Tibial artery (tissue), 4 donors: ENCODE data around the gene ALDH6A1.

ENCODE experiments used
- DNase-seq, 2 donors: peaks; one replicate each; pipeline ENCODE4 v3.0.0-alpha.2; 2019
- H3K27ac ChIP-seq, 2 donors: fragments of 200-600 bp; sonication (generic) in 1 of 2; 1 replicate in 1 of 2; 2 replicates in 1 of 2; pipeline ENCODE4 v1.5.1; 2018 to 2019; ENCODE audit warnings: mild to moderate bottlenecking in 1 of 2
- H3K27me3 ChIP-seq, 2 donors: fragments of 200-600 bp; sonication (generic) in 1 of 2; one replicate each; pipeline versions ENCODE4 v1.5.1 to v1.6.0; 2016 to 2019
- H3K36me3 ChIP-seq, 3 donors: fragments of 200-600 bp; sonication (generic) in 2 of 3; one replicate each; pipeline ENCODE4 v1.5.1; 2016 to 2019; ENCODE audit warnings: mild to moderate bottlenecking in 2 of 3
- H3K4me1 ChIP-seq, 4 donors: fragments of 200-600 bp; sonication (generic) in 2 of 4; 1 replicate in 3 of 4; 2 replicates in 1 of 4; pipeline ENCODE4 v1.5.1; 2016 to 2019
- H3K4me3 ChIP-seq, 2 donors: fragments of 200-600 bp; sonication (generic) in 1 of 2; 1 replicate in 1 of 2; 2 replicates in 1 of 2; pipeline ENCODE4 v1.5.1; 2018 to 2019; ENCODE audit warnings: mild to moderate bottlenecking in 2 of 2
- H3K9me3 ChIP-seq, 3 donors: fragments of 200-600 bp; sonication (generic) in 1 of 3; one replicate each; pipeline ENCODE4 v1.5.1; 2016 to 2019
- CTCF ChIP-seq, 2 experiments: fragments of 200-600 bp in 1 of 2; fragments of 450-650 bp in 1 of 2; IDR thresholded peaks; one replicate each; pipeline ENCODE4 v1.5.1; 2017 to 2019; ENCODE audit warnings: antibody characterized with exemption in 2 of 2, mild to moderate bottlenecking in 1 of 2, moderate library complexity in 1 of 2
- intact Hi-C: fragments of 100-400 bp; cut with DNase I; formaldehyde crosslinking; loops from one replicate; pipeline ENCODE4 v1.15.0; 2023; ENCODE audit warnings: low total_unique reads

Gene ALDH6A1

GRCh38 chr14:74065746-74066575 lies 18.3 kb downstream of the ALDH6A1 start:
- peaks cover 60 to 100% (median 89%) of the 10 kb centered on the region in 3 donors for H3K36me3 ChIP-seq
- no peaks in the 10 kb centered on the region for H3K27me3 ChIP-seq
- H3K27ac ChIP-seq: no peak overlapping the region
- H3K9me3 ChIP-seq: no peaks in the 10 kb centered on the region
- intact Hi-C loops: no loop called here
- no peak for DNase-seq
- no peak for TF ChIP-seq CTCF (IDR thresholded peaks at IDR 0.05)
- H3K4me3 ChIP-seq: no peak overlapping the region
- no peaks in the 10 kb centered on the region for H3K4me1 ChIP-seq

GRCh38 chr14:74064883-74065282 lies 19.4 kb downstream of the ALDH6A1 start:
- intact Hi-C loops: no loop called here
- no peak for DNase-seq
- Histone ChIP-seq H3K36me3 (peaks cover 67 to 100% (median 89%) of the 10 kb centered on the region in 3 donors), H3K4me1 (no peaks in the 10 kb centered on the region), H3K4me3 (no peak overlapping the region), H3K27ac (no peak overlapping the region), H3K9me3 (no peaks in the 10 kb centered on the region), H3K27me3 (no peaks in the 10 kb centered on the region)
- no peak for TF ChIP-seq CTCF (IDR thresholded peaks at IDR 0.05)

GRCh38 chr14:74064426-74064825 lies 19.8 kb downstream of the ALDH6A1 start:
- Histone ChIP-seq H3K27me3 (no peaks in the 10 kb centered on the region), H3K4me1 (no peaks in the 10 kb centered on the region), H3K36me3 (peaks cover 72 to 100% (median 92%) of the 10 kb centered on the region in 3 donors), H3K4me3 (no peak overlapping the region), H3K27ac (no peak overlapping the region), H3K9me3 (no peaks in the 10 kb centered on the region)
- no peak for DNase-seq
- no peak for TF ChIP-seq CTCF (IDR thresholded peaks at IDR 0.05)
- intact Hi-C loops: no loop called here

- DNase-seq: no peak
- intact Hi-C loops: no loop called here
Measured at GRCh38 chr14:74062809-74063150, 21.5 kb downstream of the ALDH6A1 start.

GRCh38 chr14:74049876-74050495 lies 34.3 kb downstream of the ALDH6A1 start:
- no peak for TF ChIP-seq CTCF (IDR thresholded peaks at IDR 0.05)
- H3K27me3 ChIP-seq: no peaks in the 10 kb centered on the region
- intact Hi-C loops: no loop called here
- no peaks in the 10 kb centered on the region for H3K9me3 ChIP-seq
- DNase-seq: no peak
- H3K4me1 ChIP-seq: no peaks in the 10 kb centered on the region
- H3K4me3 ChIP-seq: no peak overlapping the region
- peaks cover 0 to 16% (median 0%) of the 10 kb centered on the region in 3 donors for H3K36me3 ChIP-seq
- H3K27ac ChIP-seq: no peak overlapping the region

More at GRCh38 chr14:74062809-74063150, 21.5 kb downstream of the ALDH6A1 start:
- Histone ChIP-seq H3K4me3 (no peak overlapping the region), H3K4me1 (no peaks in the 10 kb centered on the region), H3K27ac (no peak overlapping the region), H3K36me3 (peaks cover 77 to 100% (median 92%) of the 10 kb centered on the region in 3 donors), H3K9me3 (no peaks in the 10 kb centered on the region), H3K27me3 (no peaks in the 10 kb centered on the region)
- TF ChIP-seq CTCF (IDR thresholded peaks at IDR 0.05): no peak
